ENCODE data around the gene PACRG. TPM values are rescaled to one million over a fixed set of nuclear protein-coding genes. Genes with fewer than 3 reads are reported as not detected.

The PACRG gene
- total and polyA plus RNA-seq, 2 donors (not counting 3 experiments of a cell fraction or from before 2014, with no cell fraction given) = 0.08 TPM; not detected in 1

DNA sequence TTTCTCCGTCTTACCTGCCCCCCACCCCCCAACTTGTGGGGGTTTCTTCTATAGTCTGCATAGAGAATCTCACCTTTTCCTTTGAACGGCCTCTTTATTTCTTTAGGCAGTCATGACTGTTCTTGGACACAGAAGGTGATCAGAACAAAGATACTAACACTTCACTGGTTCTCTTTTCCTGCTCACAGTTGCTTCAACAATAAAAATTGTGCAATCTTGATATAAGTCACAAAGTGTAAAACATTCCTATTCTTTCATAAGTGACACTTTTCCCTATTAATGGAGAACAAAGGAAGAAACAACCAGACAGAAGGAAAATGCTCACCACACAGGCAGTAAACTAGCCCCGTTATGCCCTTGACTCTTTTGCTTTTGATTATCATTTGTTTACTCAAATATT lies 448.3 kb downstream of the PACRG start:
- H3K27me3 ChIP-seq (ENCODE audit: control insufficient read depth in 2 of 2, insufficient read depth in 2 of 2, low read length in 2 of 2) = peaks cover 7 to 9% of the 10 kb centered on the region in 2 experiments
- POLR2A ChIA-PET = no interaction called here
- intact Hi-C loops (cut with micrococcal nuclease) = no loop called here

More for the DNA sequence above, 448.3 kb downstream of the PACRG start:
- no peak for TF ChIP-seq EZH2 (IDR thresholded peaks at IDR 0.05; ENCODE audit: borderline replicate concordance, low read depth, low read length, severe bottlenecking)
- no peak for TF ChIP-seq MYC (IDR thresholded peaks at IDR 0.05; ENCODE audit: low read depth, low read length)
- no peak for TF ChIP-seq POLR2A (IDR thresholded peaks at IDR 0.05; ENCODE audit: low read depth, low read length)
- TF ChIP-seq CTCF (IDR thresholded peaks at IDR 0.05; ENCODE audit: extremely low read depth in 1 of 2, insufficient read depth in 1 of 2, low read depth in 1 of 2, low read length in 2 of 2) = no peak
- H3K9me3 ChIP-seq (replicated peaks; ENCODE audit: control insufficient read depth, insufficient read depth, low read length) = no peaks in the 10 kb centered on the region
- H3K9ac ChIP-seq (replicated peaks; ENCODE audit: extremely low read depth, insufficient read depth, low read length) = no peak overlapping the region
- DNase-seq (ENCODE audit: low read depth, low spot score) (no peak), FAIRE-seq (no peak)
- no peak overlapping the region for H2AFZ ChIP-seq (ENCODE audit: low read depth, low read length)
- H3K27ac ChIP-seq (ENCODE audit: insufficient read depth, low read depth, low read length) = no peak overlapping the region
- CTCF ChIA-PET = interaction anchor here (1.3 kb wide), 1 partner anchor 379 kb away, joined by 4 read pairs; no protein-coding TSS in a partner anchor
- H3K79me2 ChIP-seq (ENCODE audit: control insufficient read depth, insufficient read depth, low read length) = no peaks in the 10 kb centered on the region
- no TSS peak for BruUV-seq (replicated peaks)
- dilution Hi-C loops (cut with MboI; ENCODE audit: extremely low pct_ligation_motif_present, low sequenced_read_pairs) = no loop called here
- H3K4me3 ChIP-seq (replicated peaks in 1 of 3; ENCODE audit: insufficient read depth in 1 of 3, low read depth in 1 of 3, low read length in 3 of 3) = no peak overlapping the region
- no peak overlapping the region for H3K4me2 ChIP-seq (ENCODE audit: insufficient read depth, low read length)
- H3K4me1 ChIP-seq (ENCODE audit: control insufficient read depth, extremely low read depth, insufficient read depth, low read length) = no peaks in the 10 kb centered on the region
- H4K20me1 ChIP-seq (replicated peaks; ENCODE audit: control insufficient read depth, extremely low read depth, insufficient read depth, low read length) = no peaks in the 10 kb centered on the region
- no peaks in the 10 kb centered on the region for H3K9me1 ChIP-seq (replicated peaks; ENCODE audit: control insufficient read depth, extremely low read depth, insufficient read depth, low read length)
- no peaks in the 10 kb centered on the region for H3K36me3 ChIP-seq (ENCODE audit: control insufficient read depth in 2 of 2, extremely low read depth in 1 of 2, insufficient read depth in 2 of 2, low read length in 2 of 2)
